HepG2 (cell line): ENCODE measurements around the gene ACACB. TPM values are rescaled to one million over a fixed set of nuclear protein-coding genes. Genes with fewer than 3 reads are reported as not detected.

Experiments
- ATAC-seq: fragments of 200-7000 bp; cut with Tn5 transposase; 3 replicates; pipeline ENCODE4 v1.9.1; 2020; ENCODE audit warnings: mild to moderate bottlenecking, moderate library complexity
- BruUV-seq: library from RNA; stranded (reverse); fragments of 400-500 nt; replicated peaks from 2 replicates; lab custom pipeline; 2021; lab: Mats Ljungman, UMichigan
- CTCF ChIA-PET: fragments of 300-600 bp; formaldehyde crosslinking; extraction: SDS; loops from one replicate; lab custom pipeline; 2021; ENCODE audit warnings: low total read pairs, inconsistent platforms, low intra/inter-chr PET ratio; lab: Yijun Ruan, JAX
- POLR2A ChIA-PET: fragments of 350-600 bp; sonication (Branson Sonifier 250); formaldehyde crosslinking; loops from one replicate; lab custom pipeline; 2020; ENCODE audit warnings: antibody characterized with exemption, inconsistent platforms; lab: Yijun Ruan, JAX
- DNase-seq: peaks from one replicate; pipeline ENCODE4 v3.0.0-alpha.2; 2015; ENCODE audit warnings: low spot score
- FAIRE-seq: peaks from 3 replicates; lab custom pipeline; 2011; peaks lifted over from hg19 to GRCh38; lab: Jason Lieb, UNC
- H2AFZ ChIP-seq: one replicate; pipeline ENCODE4 v1.6.1; 2011; ENCODE audit warnings: low read length, inconsistent platforms
- H3K27ac ChIP-seq: fragments of 300-600 bp; 3 replicates; pipeline ENCODE4 v1.8.0; 2011; ENCODE audit warnings: mixed run types, mild to moderate bottlenecking, mixed read lengths, low read length, inconsistent platforms; ENCODE audit not compliant: insufficient read depth; ENCODE audit errors: extremely low read length
- H3K27me3 ChIP-seq, 2 experiments: fragments of 200-600 bp in 1 of 2; 2 replicates in 1 of 2; 3 replicates in 1 of 2; pipeline versions ENCODE4 v1.6.0 to v1.8.0; 2011; ENCODE audit warnings: low read length in 2 of 2, mild to moderate bottlenecking in 2 of 2, moderate library complexity in 2 of 2, inconsistent platforms in 1 of 2; ENCODE audit not compliant: insufficient read depth in 2 of 2, control insufficient read depth in 1 of 2
- H3K36me3 ChIP-seq, 2 experiments: fragments of 200-600 bp in 1 of 2; replicated peaks in 1 of 2; 2 replicates in 1 of 2; 3 replicates in 1 of 2; pipeline versions ENCODE4 v1.5.1 to v1.8.0; 2011; ENCODE audit warnings: low read length in 2 of 2, inconsistent platforms in 1 of 2; ENCODE audit not compliant: insufficient read depth in 2 of 2, control insufficient read depth in 1 of 2
- H3K4me1 ChIP-seq: 2 replicates; pipeline ENCODE4 v1.5.1; 2012; ENCODE audit warnings: low read length, inconsistent platforms; ENCODE audit not compliant: insufficient read depth
- H3K4me2 ChIP-seq: 2 replicates; pipeline ENCODE4 v1.6.0; 2011; ENCODE audit warnings: low read depth, low read length, inconsistent platforms
- H3K4me3 ChIP-seq, 3 experiments: fragments of 200-600 bp in 1 of 3; sonication (generic), shearing (Covaris generic) in 1 of 3; replicated peaks in 1 of 3; 2 replicates each; pipeline ENCODE4 v1.5.1; 2011 to 2016; ENCODE audit warnings: low read length in 3 of 3, inconsistent platforms in 2 of 3, low read depth in 2 of 3, mild to moderate bottlenecking in 2 of 3, control low read depth in 1 of 3, mixed read lengths in 1 of 3; ENCODE audit not compliant: insufficient read depth in 1 of 3
- H3K79me2 ChIP-seq: one replicate; pipeline ENCODE4 v1.6.1; 2011; ENCODE audit warnings: low read length, inconsistent platforms; ENCODE audit not compliant: insufficient read depth
- H3K9ac ChIP-seq: 2 replicates; pipeline ENCODE4 v1.6.0; 2011; ENCODE audit warnings: mild to moderate bottlenecking, low read depth, low read length, inconsistent platforms; ENCODE audit not compliant: insufficient read depth
- H3K9me3 ChIP-seq: 2 replicates; pipeline ENCODE4 v1.5.1; 2012; ENCODE audit warnings: mild to moderate bottlenecking, low read length
- H4K20me1 ChIP-seq: 2 replicates; pipeline ENCODE4 v1.6.0; 2011; ENCODE audit warnings: inconsistent platforms, mild to moderate bottlenecking, low read length, moderate library complexity; ENCODE audit not compliant: insufficient read depth
- ATRX ChIP-seq: sonication (generic); formaldehyde crosslinking; IDR thresholded peaks from 2 replicates; pipeline ENCODE4 v1.4.0; 2020; ENCODE audit warnings: missing genetic modification reagents, borderline replicate concordance
- BRD4 ChIP-seq: sonication (generic); formaldehyde crosslinking; IDR thresholded peaks from 2 replicates; pipeline ENCODE4 v1.4.0; 2020; ENCODE audit warnings: missing genetic modification reagents
- CHD4 ChIP-seq: fragments of 200-600 bp; sonication (generic); IDR thresholded peaks from 2 replicates; pipeline ENCODE4 v1.7.0; 2017; ENCODE audit warnings: mild to moderate bottlenecking, low read length, borderline replicate concordance
- MXD4 ChIP-seq: IDR thresholded peaks from 2 replicates; pipeline ENCODE4 v1.6.1; 2016; ENCODE audit warnings: mild to moderate bottlenecking, missing biosample characterization, missing genetic modification reagents
- PPARG ChIP-seq: conservative IDR thresholded peaks from 2 replicates; pipeline ENCODE4 v1.6.1; 2016; ENCODE audit warnings: missing biosample characterization, missing genetic modification reagents
- SNRNP70 ChIP-seq: fragments of 200-400 bp; formaldehyde crosslinking; IDR thresholded peaks from 2 replicates; pipeline ENCODE4 v1.6.1; 2017; ENCODE audit warnings: mild to moderate bottlenecking, low read depth, low read length, moderate library complexity
- ZMYM3 ChIP-seq: sonication (generic); formaldehyde crosslinking; IDR thresholded peaks from 2 replicates; pipeline ENCODE4 v1.5.1; 2020; ENCODE audit warnings: mild to moderate bottlenecking, missing genetic modification reagents
- ZNF180 ChIP-seq: sonication (generic); formaldehyde crosslinking; IDR thresholded peaks from 2 replicates; pipeline ENCODE4 v1.4.0; 2020; ENCODE audit warnings: low read depth, missing genetic modification reagents, borderline replicate concordance
- ZNF768 ChIP-seq: sonication (generic); formaldehyde crosslinking; IDR thresholded peaks from 2 replicates; pipeline ENCODE4 v1.4.0; 2020; ENCODE audit warnings: missing genetic modification reagents
- WGBS: methylation state at CpG from one replicate; pipeline ENCODE4 v1.1.6; 2017; ENCODE audit warnings: low lambda C conversion rate; 5-methylcytosine and 5-hydroxymethylcytosine counted together
- in situ Hi-C: cut with HindIII; loops from 2 replicates; pipeline ENCODE4 v1.10.0; 2017; ENCODE audit warnings: low pct_unique_long_range_greater_than_20kb; ENCODE audit not compliant: extremely low pct_ligation_motif_present
- intact Hi-C: fragments of 100-400 bp; cut with micrococcal nuclease; formaldehyde crosslinking; loops from one replicate; pipeline ENCODE4 v1.10.0; 2022; ENCODE audit not compliant: unreplicated experiment
- polyA plus RNA-seq, 8 experiments: library from polyadenylated mRNA; depleted of rRNA in 3 of 8; stranded (reverse) in 7 of 8; unstranded in 1 of 8; fragments of >200 nt; fragmentation: Illumina TruSeq in 4 of 8; extraction: Trizol in 4 of 8; gene quantifications; 2 replicates each; pipeline versions ENCODE4 v1.2.1 to v1.2.3, GENCODE V29; 2011 to 2016; ENCODE audit warnings: low read depth in 4 of 8, missing spikeins in 1 of 8, mixed read lengths in 1 of 8; ENCODE audit not compliant: insufficient read depth in 1 of 8
- total RNA-seq, 5 experiments: library from RNA; depleted of rRNA; stranded (reverse); fragments of >200 nt; fragmentation: Illumina TruSeq; extraction: Trizol; gene quantifications; 2 replicates each; pipeline ENCODE4 v1.2.3, GENCODE V29; 2016; ENCODE audit warnings: low read depth in 1 of 5
- TF ChIP-seq, protein P1 (sequence below): sonication (generic); formaldehyde crosslinking; IDR thresholded peaks from 2 replicates; pipeline ENCODE4 v1.5.0; 2020; ENCODE audit warnings: mild to moderate bottlenecking, missing genetic modification reagents, moderate library complexity
- TF ChIP-seq, protein P2 (sequence below): sonication (generic); formaldehyde crosslinking; IDR thresholded peaks from 2 replicates; pipeline ENCODE4 v1.8.0; 2022; ENCODE audit warnings: mild to moderate bottlenecking, missing genetic modification reagents, moderate library complexity

ACACB gene
- total and polyA plus RNA-seq, 2 of the 13 experiments (the other 11 are each of a cell fraction or from before 2014, with no cell fraction given), result 6.2 to 8.6 TPM

DNA sequence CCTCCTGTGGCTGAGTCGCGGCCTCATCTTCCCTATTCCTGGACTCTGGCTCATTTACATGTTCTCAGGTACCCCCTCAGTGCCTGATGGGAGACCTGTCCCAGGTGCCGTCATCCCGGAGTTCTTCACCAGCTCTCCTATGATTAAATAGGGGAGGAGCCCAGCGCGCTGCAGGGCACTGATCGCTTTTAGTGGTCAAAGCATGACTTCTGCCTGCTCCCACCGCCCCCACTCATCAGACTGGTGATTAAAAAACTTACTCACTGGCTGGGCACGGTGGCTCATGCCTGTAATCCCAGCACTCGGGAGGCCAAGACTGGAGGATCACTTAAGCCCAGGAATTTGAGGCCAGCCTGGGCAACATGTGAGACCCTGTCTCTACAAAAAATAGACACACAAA lies 106.8 kb downstream of the ACACB start (continued):
- TF ChIP-seq, protein P1, sequence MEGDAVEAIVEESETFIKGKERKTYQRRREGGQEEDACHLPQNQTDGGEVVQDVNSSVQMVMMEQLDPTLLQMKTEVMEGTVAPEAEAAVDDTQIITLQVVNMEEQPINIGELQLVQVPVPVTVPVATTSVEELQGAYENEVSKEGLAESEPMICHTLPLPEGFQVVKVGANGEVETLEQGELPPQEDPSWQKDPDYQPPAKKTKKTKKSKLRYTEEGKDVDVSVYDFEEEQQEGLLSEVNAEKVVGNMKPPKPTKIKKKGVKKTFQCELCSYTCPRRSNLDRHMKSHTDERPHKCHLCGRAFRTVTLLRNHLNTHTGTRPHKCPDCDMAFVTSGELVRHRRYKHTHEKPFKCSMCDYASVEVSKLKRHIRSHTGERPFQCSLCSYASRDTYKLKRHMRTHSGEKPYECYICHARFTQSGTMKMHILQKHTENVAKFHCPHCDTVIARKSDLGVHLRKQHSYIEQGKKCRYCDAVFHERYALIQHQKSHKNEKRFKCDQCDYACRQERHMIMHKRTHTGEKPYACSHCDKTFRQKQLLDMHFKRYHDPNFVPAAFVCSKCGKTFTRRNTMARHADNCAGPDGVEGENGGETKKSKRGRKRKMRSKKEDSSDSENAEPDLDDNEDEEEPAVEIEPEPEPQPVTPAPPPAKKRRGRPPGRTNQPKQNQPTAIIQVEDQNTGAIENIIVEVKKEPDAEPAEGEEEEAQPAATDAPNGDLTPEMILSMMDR (CRISPR knock-in tag), result no peak
- TF ChIP-seq CHD4 (no peak), ZNF180 (no peak), SNRNP70 (no peak), BRD4 (CRISPR knock-in tag) (no peak), MXD4 (CRISPR knock-in tag) (no peak), ATRX (CRISPR knock-in tag) (no peak), PPARG (CRISPR knock-in tag) (no peak)

DNA sequence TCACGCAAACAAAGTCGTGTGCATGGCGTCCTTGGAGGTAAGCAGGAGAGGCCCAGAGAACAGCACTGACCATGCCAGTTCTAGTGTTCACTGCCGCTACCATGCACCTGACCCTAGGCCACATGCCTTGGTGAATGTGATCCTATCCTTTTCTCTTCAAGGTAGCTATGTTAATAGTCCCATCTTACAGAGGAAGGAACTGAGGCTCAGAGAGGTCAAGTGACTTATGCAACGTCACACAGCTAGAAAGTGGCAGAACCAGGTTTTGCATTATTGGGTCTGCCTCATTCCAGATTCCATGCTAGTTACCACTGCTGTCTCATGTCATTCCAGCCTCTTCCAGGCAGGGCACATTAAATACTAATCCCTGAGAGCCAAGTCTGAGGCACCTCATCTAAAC lies 107.5 kb downstream of the ACACB start:
- FAIRE-seq (no peak), DNase-seq (no peak), ATAC-seq (no peak)
- ChIA-PET CTCF (no interaction called here), POLR2A (no interaction called here)
- no TSS peak for BruUV-seq
- H4K20me1 ChIP-seq, result no peaks in the 10 kb centered on the region
- WGBS, result 97% methylated on average over 5 of the region's 5 CpGs
- H3K4me2 ChIP-seq, result no peak overlapping the region
- intact Hi-C loops, result no loop called here
- no peak overlapping the region for H3K4me3 ChIP-seq
- H3K9me3 ChIP-seq, result no peaks in the 10 kb centered on the region
- TF ChIP-seq, protein P2, sequence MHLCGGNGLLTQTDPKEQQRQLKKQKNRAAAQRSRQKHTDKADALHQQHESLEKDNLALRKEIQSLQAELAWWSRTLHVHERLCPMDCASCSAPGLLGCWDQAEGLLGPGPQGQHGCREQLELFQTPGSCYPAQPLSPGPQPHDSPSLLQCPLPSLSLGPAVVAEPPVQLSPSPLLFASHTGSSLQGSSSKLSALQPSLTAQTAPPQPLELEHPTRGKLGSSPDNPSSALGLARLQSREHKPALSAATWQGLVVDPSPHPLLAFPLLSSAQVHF (CRISPR knock-in tag), result no peak
- peak; percentile 46; the same call in 1 of the 2 replicates for TF ChIP-seq ZMYM3 (CRISPR knock-in tag)
- TF ChIP-seq ZNF768 (CRISPR knock-in tag), result peak; percentile 88
- no peaks in the 10 kb centered on the region for H3K4me1 ChIP-seq
- H3K9ac ChIP-seq, result no peak overlapping the region
- H3K27ac ChIP-seq, result no peak overlapping the region
- in situ Hi-C loops, result no loop called here
- H3K36me3 ChIP-seq, result peaks cover 0 to 14% of the 10 kb centered on the region in 2 experiments; a peak in 2 of 5 replicates
- H3K27me3 ChIP-seq, result no peaks in the 10 kb centered on the region
- H2AFZ ChIP-seq, result no peak overlapping the region
- H3K79me2 ChIP-seq, result no peaks in the 10 kb centered on the region
